SK-N-MC (cell line): ENCODE measurements around the gene PAQR6.

Source experiments
- EZH2 ChIP-seq: fragments of 200-600 bp; sonication (generic); IDR thresholded peaks from one replicate; pipeline ENCODE4 v1.6.1; 2017; ENCODE audit warnings: antibody characterized with exemption
- FOXP2 ChIP-seq: optimal IDR thresholded peaks from 2 replicates; pipeline ENCODE3; 2011; ENCODE audit warnings: mild to moderate bottlenecking, moderate library complexity; ENCODE audit not compliant: insufficient read depth; ENCODE audit errors: extremely low read length, control extremely low read depth
- POLR2AphosphoS5 ChIP-seq: IDR thresholded peaks from 2 replicates; pipeline ENCODE4 v1.6.1; 2012; ENCODE audit warnings: mild to moderate bottlenecking, low read depth, low read length, borderline replicate concordance

DNA sequence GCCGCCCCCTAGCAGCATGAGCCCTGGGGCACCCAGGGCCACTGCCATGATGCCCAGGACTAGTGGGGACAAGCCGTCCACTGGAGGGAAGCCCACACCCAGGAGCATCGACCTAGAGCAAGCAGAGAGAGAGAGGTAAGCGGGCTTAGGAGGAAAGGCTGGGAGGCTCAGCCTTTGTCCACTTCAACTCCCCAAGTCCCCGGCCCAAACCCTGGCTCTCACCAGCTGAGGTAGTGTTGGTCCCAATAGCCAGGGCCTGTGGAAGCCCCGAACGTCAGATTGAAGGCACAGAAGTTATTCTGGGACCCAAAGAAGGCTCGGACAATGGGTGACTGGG lies 45.2 kb upstream of the PAQR6 start:
- no peak for TF ChIP-seq FOXP2
- no peak for TF ChIP-seq EZH2
- TF ChIP-seq POLR2AphosphoS5 = no peak
